HTERT RPE-1 (cell line): ENCODE data around the gene JOSD2.

ENCODE experiments used
- in situ Hi-C: fragments of 300-500 bp; cut with MboI; formaldehyde crosslinking; loops from 4 replicates; pipeline ENCODE4 v1.14.3; 2020; ENCODE audit warnings: low sequenced_read_pairs

JOSD2 gene

DNA sequence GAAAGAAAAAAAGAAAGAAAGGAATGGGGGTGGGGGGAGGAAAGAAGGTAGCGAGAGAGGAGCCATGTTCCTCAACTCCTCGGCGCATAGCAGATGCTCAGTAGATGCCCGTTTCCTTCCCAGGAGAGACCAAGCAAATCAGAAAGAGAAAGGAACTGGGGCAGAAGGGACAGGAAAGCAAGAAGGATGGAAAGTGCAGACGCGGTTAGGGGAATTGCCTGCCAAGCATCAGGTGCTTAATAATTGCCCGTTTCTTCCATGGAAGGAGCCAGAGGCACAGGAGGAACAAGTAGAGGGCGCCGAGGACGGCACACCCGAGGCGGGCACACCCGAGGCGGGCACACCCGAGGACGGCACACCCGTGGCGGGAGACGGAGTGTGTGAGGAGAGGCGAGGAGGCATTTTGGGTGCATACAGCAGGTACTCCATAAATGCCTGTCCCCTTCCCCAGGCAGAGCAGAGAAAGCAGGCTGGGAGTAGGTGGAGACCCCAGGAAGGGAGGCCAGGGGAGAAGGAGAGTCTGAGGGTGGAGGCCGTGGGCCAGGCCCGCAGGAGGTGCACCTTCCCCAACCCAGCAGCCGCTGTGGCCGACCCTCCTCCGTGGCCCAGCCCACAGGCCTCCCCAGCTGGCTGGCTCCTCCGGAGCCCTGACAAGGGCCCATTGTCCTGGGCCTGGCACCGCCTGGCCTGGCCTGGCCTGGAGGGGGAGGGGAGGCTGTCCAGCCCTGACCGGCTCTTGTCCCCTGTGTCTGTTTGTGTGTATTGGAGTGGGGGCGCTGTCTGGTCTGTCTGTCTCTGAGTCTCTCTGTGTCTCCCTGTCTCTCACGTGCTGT, 14.6 kb downstream of the JOSD2 start:
- in situ Hi-C loops = no loop called here

DNA sequence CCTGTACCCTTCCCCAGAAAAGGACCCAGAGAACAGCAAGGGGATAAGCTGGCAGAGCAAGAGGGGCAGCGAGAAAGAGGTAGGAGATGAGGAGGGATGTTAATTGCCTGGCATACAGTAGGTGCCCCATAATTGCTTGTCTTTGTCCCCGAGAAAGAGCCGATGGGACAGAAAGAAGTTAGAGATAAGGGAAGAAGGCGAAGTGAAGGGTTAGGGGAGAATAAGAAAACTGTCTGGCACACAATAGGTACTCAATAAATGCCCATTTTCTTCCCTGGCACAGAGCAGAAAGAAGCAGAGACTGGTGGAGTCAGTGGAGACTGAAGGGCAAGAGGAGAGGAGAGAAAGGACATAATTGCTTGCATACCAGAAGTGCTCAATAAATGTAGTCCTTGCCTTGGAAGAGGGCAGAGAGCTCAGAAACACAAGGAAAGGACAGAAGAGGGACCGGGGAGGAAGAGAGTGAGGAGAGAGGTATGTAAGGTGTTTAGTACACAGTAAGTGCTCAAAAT, 15.9 kb downstream of the JOSD2 start:
- in situ Hi-C loops = no loop called here

- in situ Hi-C loops = no loop called here
Observed at GRCh38 chr19:50494186-50495019, 16.6 kb downstream of the JOSD2 start.

DNA sequence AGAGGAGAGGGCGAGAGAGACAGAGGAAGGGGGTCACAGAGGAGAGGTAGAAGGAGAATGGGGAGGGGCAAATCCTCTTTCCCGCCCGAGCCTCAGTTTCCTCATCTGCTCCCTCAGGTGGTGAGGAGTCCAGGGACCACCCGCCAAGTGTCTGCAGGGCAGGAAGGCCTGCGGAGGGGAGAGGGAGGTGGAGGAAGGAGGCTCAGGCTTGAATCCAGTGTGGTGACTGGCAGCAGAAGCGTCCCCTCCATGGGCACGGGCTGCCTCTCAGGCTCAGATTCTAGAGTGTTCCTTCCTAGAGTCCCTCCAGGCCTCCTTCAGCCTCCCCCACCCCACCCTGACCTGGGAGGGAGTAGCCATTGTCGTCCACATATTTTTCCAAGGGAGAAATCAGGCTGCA, 17.8 kb downstream of the JOSD2 start:
- in situ Hi-C loops = no loop called here

- in situ Hi-C loops = no loop called here
Observed at GRCh38 chr19:50492303-50493052, 18.5 kb downstream of the JOSD2 start.

DNA sequence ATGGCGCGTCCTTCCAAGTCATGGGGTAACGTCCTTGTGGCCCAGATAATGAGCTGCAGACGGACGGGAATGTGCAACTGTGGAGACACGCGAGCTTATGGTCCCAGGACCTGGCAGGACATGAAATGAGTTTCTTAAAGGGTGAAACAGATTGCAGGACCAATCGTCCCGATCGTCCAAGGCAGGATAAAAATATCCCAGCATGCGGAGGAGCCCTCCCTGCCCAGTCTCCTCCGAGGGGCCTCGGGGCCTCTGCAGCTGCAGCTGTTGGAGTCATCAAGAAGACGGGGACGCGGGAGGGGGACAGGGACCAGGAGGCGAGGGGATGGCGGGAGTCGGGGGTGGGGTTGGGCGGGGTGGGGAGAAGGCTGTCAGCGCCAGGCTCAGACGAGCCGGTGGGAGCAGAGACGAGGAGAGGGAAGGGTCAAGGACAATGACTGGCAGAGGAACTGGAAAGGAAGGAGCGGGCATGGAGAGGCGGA, 20.0 kb downstream of the JOSD2 start:
- in situ Hi-C loops = no loop called here

DNA sequence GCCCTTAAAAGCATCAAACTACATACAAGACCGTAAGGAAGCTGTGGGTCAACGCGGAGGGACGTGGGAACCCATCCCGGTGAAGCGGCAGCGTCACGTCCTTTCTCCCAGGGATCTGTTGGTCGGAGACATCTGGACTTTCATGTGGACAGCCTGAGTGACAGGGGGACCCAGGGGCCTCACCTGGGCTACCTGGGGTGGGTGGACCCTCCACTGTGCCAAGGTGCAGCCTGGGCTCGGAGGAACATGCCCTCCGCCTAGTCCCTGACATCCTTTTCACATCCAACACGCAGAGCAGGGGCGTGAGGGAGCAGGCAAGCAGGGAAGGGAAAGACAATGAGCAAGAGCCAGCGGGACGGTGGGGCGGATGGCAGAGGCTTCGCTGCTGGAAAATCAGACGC, 20.6 kb downstream of the JOSD2 start:
- in situ Hi-C loops = no loop called here

GRCh38 chr19:50489461-50490011, 21.5 kb downstream of the JOSD2 start:
- in situ Hi-C loops = no loop called here

DNA sequence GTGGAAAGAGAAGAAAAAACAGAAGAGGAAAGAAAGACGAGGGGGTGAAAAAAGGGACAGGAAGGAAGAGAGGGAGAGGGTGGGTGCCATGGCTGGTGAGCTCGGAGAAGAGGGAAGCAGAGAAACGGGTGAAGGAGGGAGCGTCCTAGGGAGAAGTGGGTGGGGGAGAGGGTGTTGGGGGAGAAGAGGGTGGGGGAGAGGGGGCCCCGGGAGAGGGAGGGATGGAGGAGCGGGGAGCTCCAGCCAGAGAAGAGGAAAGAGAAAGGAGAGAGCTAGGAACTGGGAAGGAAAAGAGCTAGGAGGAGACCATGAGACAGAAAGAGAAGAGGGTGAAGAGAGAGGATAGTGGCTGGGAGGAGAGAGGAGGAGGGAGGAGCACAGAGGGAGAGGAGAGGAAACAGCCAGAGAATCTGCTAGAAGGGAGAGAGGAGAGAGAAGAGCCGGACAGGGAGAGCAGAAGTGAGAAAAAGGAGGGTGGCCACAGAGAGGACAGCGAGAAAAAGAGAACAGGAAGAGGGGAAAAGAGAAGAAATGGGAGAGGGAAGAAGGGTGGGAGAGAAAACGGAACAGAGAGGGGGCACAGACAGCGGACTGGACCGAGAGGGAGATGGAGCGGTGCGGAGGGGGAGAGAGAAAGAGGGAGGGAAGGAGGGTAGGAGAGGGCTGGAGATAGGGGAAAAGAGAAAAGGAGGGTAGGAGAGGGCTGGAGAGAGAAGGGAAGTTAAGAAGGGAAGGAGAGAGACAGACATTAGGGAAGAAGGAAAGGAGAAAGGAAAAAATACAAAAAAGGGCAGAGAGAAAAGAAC, 22.4 kb downstream of the JOSD2 start:
- in situ Hi-C loops = no loop called here

GRCh38 chr19:50486823-50487515, 24.0 kb downstream of the JOSD2 start:
- in situ Hi-C loops = no loop called here

- in situ Hi-C loops = no loop called here
Observed at GRCh38 chr19:50485284-50485955, 25.6 kb downstream of the JOSD2 start.

DNA sequence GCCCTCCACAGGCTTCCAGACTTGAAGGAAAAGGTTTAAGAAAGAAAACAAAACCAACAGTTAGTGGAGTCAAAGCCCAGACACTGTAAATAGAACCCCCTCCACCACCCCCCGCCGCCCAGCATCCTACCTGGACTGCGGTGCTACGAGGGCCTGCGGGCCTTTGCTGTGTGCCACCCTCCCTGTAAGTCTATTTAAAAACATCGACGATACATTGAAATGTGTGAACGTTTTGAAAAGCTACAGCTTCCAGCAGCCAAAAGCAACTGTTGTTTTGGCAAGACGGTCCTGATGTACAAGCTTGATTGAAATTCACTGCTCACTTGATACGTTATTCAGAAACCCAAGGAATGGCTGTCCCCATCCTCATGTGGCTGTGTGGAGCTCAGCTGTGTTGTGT, 28.1 kb downstream of the JOSD2 start:
- in situ Hi-C loops = no loop called here

GRCh38 chr19:50482271-50482855, 28.6 kb downstream of the JOSD2 start:
- in situ Hi-C loops = no loop called here

DNA sequence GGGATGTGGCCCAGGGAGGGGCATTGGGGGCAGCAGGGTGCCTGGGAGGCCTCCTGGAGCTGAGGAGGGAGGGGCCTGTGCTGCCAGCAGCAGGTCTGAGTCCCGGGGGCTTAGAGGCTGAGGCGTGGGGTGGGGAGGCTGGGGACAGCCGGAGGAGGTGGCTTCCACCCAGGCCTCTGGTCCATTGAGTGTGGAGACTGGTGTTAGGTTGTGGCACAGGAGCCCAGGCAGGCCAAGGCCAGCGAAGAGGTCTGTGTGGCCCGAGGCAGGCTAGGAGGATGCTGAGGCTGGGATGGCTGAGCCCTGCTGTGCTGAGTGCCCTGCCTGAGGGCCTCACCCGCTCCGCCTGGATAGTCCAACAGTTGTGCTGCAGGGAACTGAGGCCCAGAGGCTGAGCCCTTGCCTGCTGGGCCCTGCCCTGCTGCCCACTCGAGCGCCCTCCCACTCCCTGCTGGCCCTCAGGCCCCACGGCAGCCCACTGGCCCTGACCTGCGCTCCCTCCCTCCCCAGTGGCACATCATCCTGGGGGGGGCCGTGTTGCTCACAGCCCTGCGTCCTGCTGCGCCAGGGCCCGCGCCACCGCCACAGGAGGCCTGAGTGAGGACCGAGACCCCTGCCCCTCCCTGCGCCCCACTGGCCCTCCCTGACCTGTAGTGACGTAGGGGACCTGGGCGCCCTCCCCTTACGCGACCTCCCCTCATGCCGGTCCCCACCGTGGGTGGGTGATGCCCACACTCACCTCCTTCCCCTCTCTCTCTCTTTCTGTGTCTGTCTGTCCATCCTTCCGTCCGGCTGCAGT, 29.4 kb downstream of the JOSD2 start:
- in situ Hi-C loops = no loop called here

DNA sequence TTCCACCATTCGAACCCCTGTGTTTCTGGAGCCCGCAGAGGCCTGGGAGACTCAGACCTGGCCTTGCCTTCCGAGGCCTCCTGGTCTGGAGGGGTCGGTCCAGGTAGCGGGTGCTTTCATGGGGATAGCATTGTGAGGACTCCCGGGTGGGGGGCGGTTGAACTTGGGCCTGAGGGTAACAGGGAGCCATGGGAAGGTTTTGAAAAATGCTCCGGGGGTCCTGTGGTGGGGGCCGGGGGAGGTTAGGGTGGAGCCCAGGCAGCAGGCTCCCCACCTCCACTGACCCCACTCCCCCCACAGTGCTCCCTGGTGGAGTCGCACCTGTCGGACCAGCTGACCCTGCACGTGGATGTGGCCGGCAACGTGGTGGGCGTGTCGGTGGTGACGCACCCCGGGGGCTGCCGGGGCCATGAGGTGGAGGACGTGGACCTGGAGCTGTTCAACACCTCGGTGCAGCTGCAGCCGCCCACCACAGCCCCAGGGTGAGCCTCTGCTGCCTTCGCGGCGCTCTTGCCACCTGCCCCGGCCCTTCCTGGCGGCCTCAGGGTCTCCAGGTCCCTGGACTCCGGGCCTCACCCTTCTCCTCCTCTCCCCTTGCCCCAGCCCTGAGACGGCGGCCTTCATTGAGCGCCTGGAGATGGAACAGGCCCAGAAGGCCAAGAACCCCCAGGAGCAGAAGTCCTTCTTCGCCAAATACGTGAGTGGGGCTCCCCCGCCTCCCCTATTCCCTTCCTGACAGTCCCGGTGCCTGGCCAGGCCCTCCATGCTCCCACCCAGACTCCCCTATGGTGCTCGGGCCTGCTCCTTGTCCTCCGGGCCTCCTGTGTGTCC, 30.5 kb downstream of the JOSD2 start:
- in situ Hi-C loops = no loop called here

GRCh38 chr19:50479761-50480251, 31.2 kb downstream of the JOSD2 start:
- in situ Hi-C loops = no loop called here
